ENCODE results near the gene AKR1C8. TPM values are rescaled to one million over a fixed set of nuclear protein-coding genes. Genes with fewer than 3 reads are reported as not detected.

AKR1C8 gene
- total RNA-seq, 1 experiment from 2014 or later = 2.7 TPM

- Histone ChIP-seq H3K36me3 (ENCODE audit: low read depth) (no peaks in the 10 kb centered on the region), H4K20me1 (ENCODE audit: insufficient read depth) (no peaks in the 10 kb centered on the region), H3K79me2 (ENCODE audit: low read depth) (no peaks in the 10 kb centered on the region), H3K4me3 (no peak overlapping the region), H3K9me3 (ENCODE audit: insufficient read depth, low read depth) (no peaks in the 10 kb centered on the region), H3K27ac (no peak overlapping the region), H3K4me1 (replicated peaks; ENCODE audit: insufficient read depth) (no peaks in the 10 kb centered on the region), H3K27me3 (ENCODE audit: insufficient read depth, low read depth) (no peaks in the 10 kb centered on the region), H3K9me2 (ENCODE audit: insufficient read depth) (no peaks in the 10 kb centered on the region), H3F3A (ENCODE audit: insufficient read depth, low read depth) (no peaks in the 10 kb centered on the region), H3K4me2 (no peak overlapping the region), H2AFZ (no peak overlapping the region)
- intact Hi-C loops (cut with micrococcal nuclease; ENCODE audit: unreplicated experiment) = no loop called here
- no TSS peak for BruUV-seq (replicated peaks)
- peak in 1 of 2 experiments; percentile 2 for DNase-seq
- ChIA-PET CTCF (no interaction called here), POLR2A (ENCODE audit: unreplicated experiment) (no interaction called here)
- TF ChIP-seq, protein P1, sequence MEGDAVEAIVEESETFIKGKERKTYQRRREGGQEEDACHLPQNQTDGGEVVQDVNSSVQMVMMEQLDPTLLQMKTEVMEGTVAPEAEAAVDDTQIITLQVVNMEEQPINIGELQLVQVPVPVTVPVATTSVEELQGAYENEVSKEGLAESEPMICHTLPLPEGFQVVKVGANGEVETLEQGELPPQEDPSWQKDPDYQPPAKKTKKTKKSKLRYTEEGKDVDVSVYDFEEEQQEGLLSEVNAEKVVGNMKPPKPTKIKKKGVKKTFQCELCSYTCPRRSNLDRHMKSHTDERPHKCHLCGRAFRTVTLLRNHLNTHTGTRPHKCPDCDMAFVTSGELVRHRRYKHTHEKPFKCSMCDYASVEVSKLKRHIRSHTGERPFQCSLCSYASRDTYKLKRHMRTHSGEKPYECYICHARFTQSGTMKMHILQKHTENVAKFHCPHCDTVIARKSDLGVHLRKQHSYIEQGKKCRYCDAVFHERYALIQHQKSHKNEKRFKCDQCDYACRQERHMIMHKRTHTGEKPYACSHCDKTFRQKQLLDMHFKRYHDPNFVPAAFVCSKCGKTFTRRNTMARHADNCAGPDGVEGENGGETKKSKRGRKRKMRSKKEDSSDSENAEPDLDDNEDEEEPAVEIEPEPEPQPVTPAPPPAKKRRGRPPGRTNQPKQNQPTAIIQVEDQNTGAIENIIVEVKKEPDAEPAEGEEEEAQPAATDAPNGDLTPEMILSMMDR (conservative IDR thresholded peaks at IDR 0.05) = no peak
- TF ChIP-seq EZH2 (IDR thresholded peaks at IDR 0.05; ENCODE audit: low read depth) = no peak
Observed at GRCh38 chr10:5199398-5199797, 14.4 kb upstream of the AKR1C8 start.

- no peaks in the 10 kb centered on the region for H3F3A ChIP-seq (ENCODE audit: insufficient read depth, low read depth)
- no peak overlapping the region for H3K27ac ChIP-seq
- TF ChIP-seq, protein P1 (conservative IDR thresholded peaks at IDR 0.05) = no peak
- TF ChIP-seq EZH2 (IDR thresholded peaks at IDR 0.05; ENCODE audit: low read depth) = no peak
- H3K9me2 ChIP-seq (ENCODE audit: insufficient read depth) = no peaks in the 10 kb centered on the region
- intact Hi-C loops (cut with micrococcal nuclease; ENCODE audit: unreplicated experiment) = no loop called here
- no peak overlapping the region for H2AFZ ChIP-seq
- H3K4me3 ChIP-seq = no peak overlapping the region
- no peaks in the 10 kb centered on the region for H3K36me3 ChIP-seq (ENCODE audit: low read depth)
- CTCF ChIA-PET = no interaction called here
- no peaks in the 10 kb centered on the region for H3K27me3 ChIP-seq (ENCODE audit: insufficient read depth, low read depth)
- POLR2A ChIA-PET (ENCODE audit: unreplicated experiment) = no interaction called here
- no peak overlapping the region for H3K4me2 ChIP-seq
- no peak for DNase-seq
- no peaks in the 10 kb centered on the region for H3K4me1 ChIP-seq (replicated peaks; ENCODE audit: insufficient read depth)
- no peaks in the 10 kb centered on the region for H4K20me1 ChIP-seq (ENCODE audit: insufficient read depth)
- no peaks in the 10 kb centered on the region for H3K9me3 ChIP-seq (ENCODE audit: insufficient read depth, low read depth)
- no TSS peak for BruUV-seq (replicated peaks)
- no peaks in the 10 kb centered on the region for H3K79me2 ChIP-seq (ENCODE audit: low read depth)
Observed at GRCh38 chr10:5198386-5198785, 13.4 kb upstream of the AKR1C8 start.

DNA sequence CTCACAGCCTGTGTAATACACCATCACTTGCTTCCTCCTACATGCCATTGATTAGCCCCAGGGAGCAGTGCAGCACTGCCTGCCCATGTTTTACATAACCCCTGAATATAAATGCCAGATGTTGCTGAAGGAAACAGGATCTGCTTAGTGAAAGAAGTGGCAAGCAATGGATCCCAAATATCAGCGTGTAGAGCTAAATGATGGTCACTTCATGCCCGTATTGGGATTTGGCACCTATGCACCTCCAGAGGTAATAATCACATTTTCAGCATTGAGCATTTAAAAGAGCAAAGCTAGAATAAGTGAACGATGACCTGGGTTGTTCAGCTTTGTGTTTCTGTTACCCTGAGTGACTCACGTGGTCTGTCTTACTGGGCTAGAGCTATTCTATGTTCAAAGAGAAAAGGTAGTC is 11.8 kb upstream of the AKR1C8 start, which contains the start of gene AKR1C4:
TSS of gene AKR1C4 (plus strand) at position 136 of the 412 bp plus-strand sequence. CDS start at position 167, 31 bp downstream.
- no peaks in the 10 kb centered on the region for H3K79me2 ChIP-seq (ENCODE audit: low read depth)
- ChIA-PET POLR2A (ENCODE audit: unreplicated experiment) (no interaction called here), CTCF (no interaction called here)
- H3K36me3 ChIP-seq (ENCODE audit: low read depth) = no peaks in the 10 kb centered on the region
- no peaks in the 10 kb centered on the region for H3K9me3 ChIP-seq (ENCODE audit: insufficient read depth, low read depth)
- BruUV-seq (replicated peaks) = no TSS peak
- no peak within 1 kb of the TSS for H3K4me2 ChIP-seq
- no peak within 1 kb of the TSS for H2AFZ ChIP-seq
- no peaks in the 10 kb centered on the region for H3K27me3 ChIP-seq (ENCODE audit: insufficient read depth, low read depth)
- H3K9me2 ChIP-seq (ENCODE audit: insufficient read depth) = no peaks in the 10 kb centered on the region
- no peaks in the 10 kb centered on the region for H3K4me1 ChIP-seq (replicated peaks; ENCODE audit: insufficient read depth)
- no peak for TF ChIP-seq EZH2 (IDR thresholded peaks at IDR 0.05; ENCODE audit: low read depth)
- TF ChIP-seq, protein P1 (conservative IDR thresholded peaks at IDR 0.05) = no peak
- no peak within 1 kb of the TSS for H3K27ac ChIP-seq
- no peaks in the 10 kb centered on the region for H4K20me1 ChIP-seq (ENCODE audit: insufficient read depth)
- H3F3A ChIP-seq (ENCODE audit: insufficient read depth, low read depth) = no peaks in the 10 kb centered on the region
- intact Hi-C loops (cut with micrococcal nuclease; ENCODE audit: unreplicated experiment) = no loop called here
- H3K4me3 ChIP-seq = no peak within 1 kb of the TSS
- DNase-seq = no peak

Data from PC-9 (cell line).